A673 (cell line): ENCODE measurements around the gene CLCNKB. TPM values are rescaled to one million over a fixed set of nuclear protein-coding genes. Genes with fewer than 3 reads are reported as not detected.

Experiments
- BruUV-seq: library from RNA; stranded (reverse); fragments of 400-500 nt; replicated peaks from 2 replicates; lab custom pipeline; 2021; lab: Mats Ljungman, UMichigan
- CTCF ChIA-PET: fragments of 300-600 bp; sonication (Branson Sonifier 250); formaldehyde crosslinking; loops from one replicate; lab custom pipeline; 2022; ENCODE audit warnings: antibody characterized with exemption; lab: Charles Lee
- POLR2A ChIA-PET: fragments of 300-600 bp; sonication (Branson Sonifier 250); formaldehyde crosslinking; loops from one replicate; lab custom pipeline; 2022; ENCODE audit warnings: antibody characterized with exemption; ENCODE audit not compliant: low non-redundant PET; lab: Charles Lee
- DNase-seq: peaks from one replicate; pipeline ENCODE4 v3.0.0-alpha.2; 2015; ENCODE audit warnings: low spot score
- H3K27ac ChIP-seq: fragments of 200-600 bp; sonication (generic); 2 replicates; pipeline ENCODE4 v1.5.1; 2016; ENCODE audit warnings: mixed run types, low read depth, mild to moderate bottlenecking, mixed read lengths, antibody characterized with exemption, low read length; ENCODE audit not compliant: poor library complexity, severe bottlenecking
- H3K27me3 ChIP-seq: fragments of 200-600 bp; sonication (generic); replicated peaks from 2 replicates; pipeline ENCODE4 v1.6.1; 2017; ENCODE audit warnings: mixed run types, low read depth, mild to moderate bottlenecking, mixed read lengths, antibody characterized with exemption, low read length; ENCODE audit not compliant: insufficient read depth, poor library complexity
- H3K36me3 ChIP-seq: fragments of 200-600 bp; sonication (generic); 2 replicates; pipeline ENCODE4 v1.6.1; 2016; ENCODE audit warnings: mixed run types, mild to moderate bottlenecking, mixed read lengths, antibody characterized with exemption, low read length; ENCODE audit not compliant: insufficient read depth, poor library complexity, severe bottlenecking
- H3K4me1 ChIP-seq: fragments of 200-600 bp; sonication (generic); 2 replicates; pipeline ENCODE4 v1.6.1; 2017; ENCODE audit warnings: mixed run types, mild to moderate bottlenecking, mixed read lengths, antibody characterized with exemption, low read length; ENCODE audit not compliant: insufficient read depth, poor library complexity, severe bottlenecking
- H3K4me3 ChIP-seq: fragments of 200-600 bp; sonication (generic); 2 replicates; pipeline ENCODE4 v1.5.1; 2016; ENCODE audit warnings: low read depth, mixed run types, mild to moderate bottlenecking, mixed read lengths, low read length; ENCODE audit not compliant: poor library complexity, severe bottlenecking
- H3K9me3 ChIP-seq: fragments of 200-600 bp; sonication (generic); 2 replicates; pipeline ENCODE4 v1.6.1; 2016; ENCODE audit warnings: mixed run types, low read depth, mild to moderate bottlenecking, mixed read lengths, antibody characterized with exemption, low read length; ENCODE audit not compliant: poor library complexity, severe bottlenecking
- EZH2 ChIP-seq: fragments of 200-600 bp; sonication (generic); IDR thresholded peaks from 2 replicates; pipeline ENCODE4 v1.6.1; 2017; ENCODE audit warnings: borderline replicate concordance, low read depth, mild to moderate bottlenecking, mixed read lengths, antibody characterized with exemption, low read length; ENCODE audit not compliant: poor library complexity, severe bottlenecking
- intact Hi-C: fragments of 100-400 bp; cut with micrococcal nuclease; formaldehyde crosslinking; loops from one replicate; pipeline ENCODE4 v1.10.0; 2022; ENCODE audit not compliant: unreplicated experiment
- total RNA-seq: library from RNA; stranded (reverse); gene quantifications from 2 replicates; pipeline ENCODE4 v1.2.3, GENCODE V29; 2021
- TF ChIP-seq, protein P1 (sequence below): fragments of 300-800, 200-600 bp; sonication (generic); conservative IDR thresholded peaks from 2 replicates; pipeline ENCODE4 v1.5.1; 2017; ENCODE audit warnings: low read depth, mild to moderate bottlenecking, antibody characterized with exemption, low read length, moderate library complexity, mixed read lengths

The CLCNKB gene
- total RNA-seq, 1 experiment from 2014 or later = 0.13 TPM

- intact Hi-C loops = no loop called here
- Histone ChIP-seq H3K4me3 (no peak overlapping the region), H3K27me3 (no peaks in the 10 kb centered on the region), H3K4me1 (no peaks in the 10 kb centered on the region), H3K9me3 (no peaks in the 10 kb centered on the region), H3K27ac (no peak overlapping the region), H3K36me3 (no peaks in the 10 kb centered on the region)
- TF ChIP-seq, protein P1, sequence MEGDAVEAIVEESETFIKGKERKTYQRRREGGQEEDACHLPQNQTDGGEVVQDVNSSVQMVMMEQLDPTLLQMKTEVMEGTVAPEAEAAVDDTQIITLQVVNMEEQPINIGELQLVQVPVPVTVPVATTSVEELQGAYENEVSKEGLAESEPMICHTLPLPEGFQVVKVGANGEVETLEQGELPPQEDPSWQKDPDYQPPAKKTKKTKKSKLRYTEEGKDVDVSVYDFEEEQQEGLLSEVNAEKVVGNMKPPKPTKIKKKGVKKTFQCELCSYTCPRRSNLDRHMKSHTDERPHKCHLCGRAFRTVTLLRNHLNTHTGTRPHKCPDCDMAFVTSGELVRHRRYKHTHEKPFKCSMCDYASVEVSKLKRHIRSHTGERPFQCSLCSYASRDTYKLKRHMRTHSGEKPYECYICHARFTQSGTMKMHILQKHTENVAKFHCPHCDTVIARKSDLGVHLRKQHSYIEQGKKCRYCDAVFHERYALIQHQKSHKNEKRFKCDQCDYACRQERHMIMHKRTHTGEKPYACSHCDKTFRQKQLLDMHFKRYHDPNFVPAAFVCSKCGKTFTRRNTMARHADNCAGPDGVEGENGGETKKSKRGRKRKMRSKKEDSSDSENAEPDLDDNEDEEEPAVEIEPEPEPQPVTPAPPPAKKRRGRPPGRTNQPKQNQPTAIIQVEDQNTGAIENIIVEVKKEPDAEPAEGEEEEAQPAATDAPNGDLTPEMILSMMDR = no peak
- no peak for TF ChIP-seq EZH2
- DNase-seq = no peak
- POLR2A ChIA-PET = no interaction called here
- BruUV-seq = no TSS peak
- CTCF ChIA-PET = no interaction called here
Measured at GRCh38 chr1:16095447-16095846, 51.9 kb downstream of the CLCNKB start.

GRCh38 chr1:16099412-16099811, 55.8 kb downstream of the CLCNKB start:
- no peaks in the 10 kb centered on the region for H3K4me1 ChIP-seq
- H3K27ac ChIP-seq = no peak overlapping the region
- no peak overlapping the region for H3K4me3 ChIP-seq
- intact Hi-C loops = no loop called here
- H3K9me3 ChIP-seq = no peaks in the 10 kb centered on the region
- BruUV-seq = no TSS peak
- H3K27me3 ChIP-seq = no peaks in the 10 kb centered on the region
- CTCF ChIA-PET = no interaction called here
- POLR2A ChIA-PET = no interaction called here
- no peak for TF ChIP-seq EZH2
- TF ChIP-seq, protein P1 = no peak
- no peak for DNase-seq
- H3K36me3 ChIP-seq = no peaks in the 10 kb centered on the region

DNA sequence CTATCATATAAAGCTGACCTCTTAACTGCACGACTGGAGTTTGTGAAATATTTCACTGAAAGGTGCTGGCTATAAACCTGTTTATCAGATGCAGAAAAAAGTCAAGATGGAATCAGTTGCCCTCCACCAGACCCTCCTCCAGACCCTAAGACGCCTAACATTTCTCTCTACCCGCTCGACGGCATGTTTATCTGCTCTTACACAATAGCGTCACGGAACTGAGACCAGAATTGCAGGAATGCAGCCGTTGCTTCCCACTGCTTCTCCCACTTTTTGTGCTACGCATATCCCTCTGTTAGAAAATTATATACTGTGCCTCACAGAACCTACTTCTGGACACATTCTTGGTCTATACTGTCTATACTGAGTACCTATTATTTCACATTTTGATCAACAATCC, 58.0 kb downstream of the CLCNKB start:
- POLR2A ChIA-PET = no interaction called here
- no TSS peak for BruUV-seq
- intact Hi-C loops = no loop called here

More for the DNA sequence above, 58.0 kb downstream of the CLCNKB start:
- no peak for DNase-seq
- no peaks in the 10 kb centered on the region for H3K36me3 ChIP-seq
- H3K4me3 ChIP-seq = no peak overlapping the region
- TF ChIP-seq EZH2 = no peak
- TF ChIP-seq, protein P1 = no peak
- no peaks in the 10 kb centered on the region for H3K27me3 ChIP-seq
- H3K4me1 ChIP-seq = peaks cover 4% of the 10 kb centered on the region
- CTCF ChIA-PET = interaction anchor here (0.5 kb wide), 1 partner anchor 16 kb away, joined by 4 read pairs; no protein-coding TSS in a partner anchor
- H3K9me3 ChIP-seq = no peaks in the 10 kb centered on the region
- no peak overlapping the region for H3K27ac ChIP-seq

Other genes with a start within 250 kb of the CLCNKB start
- gene UQCRHL, start 236.1 kb upstream of the CLCNKB start, total RNA-seq = 3.1 and 4.1 TPM in 2 replicates
- 70.3 and 74.3 TPM in 2 replicates for gene SPEN, start 196.1 kb upstream of the CLCNKB start, total RNA-seq
- 50.1 and 50.3 TPM in 2 replicates for gene ZBTB17, start 67.7 kb upstream of the CLCNKB start, total RNA-seq
- not detected in 2 replicates for gene SRARP, start 39.5 kb upstream of the CLCNKB start, total RNA-seq
- gene HSPB7, start 25.7 kb upstream of the CLCNKB start, total RNA-seq = not detected in 2 replicates
- 0.26 TPM in 1 of 2 replicates, not detected in the other for gene CLCNKA, start 21.7 kb upstream of the CLCNKB start, total RNA-seq
- gene FAM131C, start 29.9 kb downstream of the CLCNKB start, total RNA-seq = 0.71 and 1.3 TPM in 2 replicates
- gene EPHA2, start 112.3 kb downstream of the CLCNKB start, total RNA-seq = 70.5 and 91.6 TPM in 2 replicates
- gene ARHGEF19, start 168.9 kb downstream of the CLCNKB start, total RNA-seq = 5.2 and 5.8 TPM in 2 replicates
- 5.5 and 7.6 TPM in 2 replicates for gene CPLANE2, start 193.4 kb downstream of the CLCNKB start, total RNA-seq